Endothelial cell of umbilical vein (primary cell): ENCODE measurements around the gene RECQL5. TPM values are rescaled to one million over a fixed set of nuclear protein-coding genes. Genes with fewer than 3 reads are reported as not detected.

Experiments
- BruUV-seq: library from RNA; stranded (reverse); fragments of 400-500 nt; replicated peaks from 2 replicates; lab custom pipeline; 2021; lab: Mats Ljungman, UMichigan
- CTCF ChIA-PET: fragments of 300-600, 350-600 bp; sonication (Branson Sonifier 250); formaldehyde crosslinking; loops from one replicate; lab custom pipeline; 2021; ENCODE audit warnings: antibody characterized with exemption, inconsistent platforms; lab: Charles Lee
- POLR2A ChIA-PET: fragments of 300-600, 350-600 bp; sonication (Branson Sonifier 250); formaldehyde crosslinking; loops from one replicate; lab custom pipeline; 2021; ENCODE audit warnings: antibody characterized with exemption, inconsistent platforms; lab: Charles Lee
- DNase-seq: peaks from one replicate; pipeline ENCODE4 v3.0.0-alpha.2; 2011; ENCODE audit warnings: low read depth, low spot score
- FAIRE-seq: peaks from 2 replicates; lab custom pipeline; 2011; peaks lifted over from hg19 to GRCh38; lab: Jason Lieb, UNC
- H2AFZ ChIP-seq: 2 replicates; pipeline ENCODE4 v1.6.0; 2012; ENCODE audit warnings: low read depth, low read length, control low read depth, inconsistent platforms
- H3K27ac ChIP-seq: 2 replicates; pipeline ENCODE4 v1.5.1; 2011; ENCODE audit warnings: low read depth, mild to moderate bottlenecking, control low read depth, low read length, moderate library complexity; ENCODE audit not compliant: insufficient read depth
- H3K27me3 ChIP-seq, 2 experiments: 2 replicates each; pipeline versions ENCODE4 v1.6.0 to v1.6.1; 2011; ENCODE audit warnings: low read length in 2 of 2, mixed read lengths in 1 of 2; ENCODE audit not compliant: control insufficient read depth in 2 of 2, insufficient read depth in 2 of 2
- H3K36me3 ChIP-seq, 2 experiments: 2 replicates in 1 of 2; 3 replicates in 1 of 2; pipeline ENCODE4 v1.5.1; 2011; ENCODE audit warnings: low read length in 2 of 2, mild to moderate bottlenecking in 1 of 2, moderate library complexity in 1 of 2; ENCODE audit not compliant: control insufficient read depth in 2 of 2, insufficient read depth in 2 of 2; ENCODE audit errors: extremely low read depth in 1 of 2
- H3K4me1 ChIP-seq: 3 replicates; pipeline ENCODE4 v1.5.1; 2011; ENCODE audit warnings: mild to moderate bottlenecking, low read length; ENCODE audit not compliant: control insufficient read depth, insufficient read depth; ENCODE audit errors: extremely low read depth
- H3K4me2 ChIP-seq: 2 replicates; pipeline ENCODE4 v1.6.1; 2011; ENCODE audit warnings: low read length, control low read depth, mixed read lengths; ENCODE audit not compliant: insufficient read depth
- H3K4me3 ChIP-seq, 3 experiments: fragments of 200-600 bp in 1 of 3; sonication (generic), shearing (Covaris generic) in 1 of 3; replicated peaks in 1 of 3; 2 replicates each; pipeline ENCODE4 v1.5.1; 2011 to 2016; ENCODE audit warnings: control low read depth in 3 of 3, low read length in 3 of 3, mild to moderate bottlenecking in 2 of 3, inconsistent platforms in 1 of 3, low read depth in 1 of 3, moderate library complexity in 1 of 3; ENCODE audit not compliant: insufficient read depth in 1 of 3
- H3K79me2 ChIP-seq: 2 replicates; pipeline ENCODE4 v1.6.0; 2012; ENCODE audit warnings: low read length, inconsistent platforms; ENCODE audit not compliant: control insufficient read depth, insufficient read depth
- H3K9ac ChIP-seq: replicated peaks from 2 replicates; pipeline ENCODE3; 2011; ENCODE audit warnings: low read length, control low read depth; ENCODE audit not compliant: insufficient read depth; ENCODE audit errors: extremely low read depth
- H3K9me1 ChIP-seq: replicated peaks from 3 replicates; pipeline ENCODE4 v1.6.0; 2011; ENCODE audit warnings: mild to moderate bottlenecking, low read length; ENCODE audit not compliant: control insufficient read depth, insufficient read depth; ENCODE audit errors: extremely low read depth
- H3K9me3 ChIP-seq: replicated peaks from 2 replicates; pipeline ENCODE4 v1.5.1; 2012; ENCODE audit warnings: low read length, inconsistent platforms; ENCODE audit not compliant: control insufficient read depth, insufficient read depth
- H4K20me1 ChIP-seq: replicated peaks from 2 replicates; pipeline ENCODE3; 2011; ENCODE audit warnings: mild to moderate bottlenecking, low read length; ENCODE audit not compliant: control insufficient read depth, insufficient read depth; ENCODE audit errors: extremely low read depth
- EZH2 ChIP-seq: IDR thresholded peaks from 2 replicates; pipeline ENCODE4 v1.6.1; 2012; ENCODE audit warnings: borderline replicate concordance, low read depth, mild to moderate bottlenecking, moderate library complexity, low read length, inconsistent platforms; ENCODE audit not compliant: severe bottlenecking
- FOS ChIP-seq: IDR thresholded peaks from 2 replicates; pipeline ENCODE4 v1.6.1; 2011; ENCODE audit warnings: mild to moderate bottlenecking, low read length, moderate library complexity, borderline replicate concordance; ENCODE audit not compliant: insufficient read depth
- GATA2 ChIP-seq: IDR thresholded peaks from 2 replicates; pipeline ENCODE4 v1.7.0; 2011; ENCODE audit warnings: low read depth, mild to moderate bottlenecking, moderate library complexity, mixed read lengths, low read length; ENCODE audit not compliant: insufficient read length, insufficient read depth
- JUN ChIP-seq: IDR thresholded peaks from 2 replicates; pipeline ENCODE4 v1.6.1; 2011; ENCODE audit warnings: borderline replicate concordance, low read depth; ENCODE audit not compliant: insufficient read length, insufficient read depth
- MYC ChIP-seq: IDR thresholded peaks from one replicate; pipeline ENCODE4 v1.6.1; 2011; ENCODE audit warnings: mild to moderate bottlenecking, low read depth, low read length
- POLR2A ChIP-seq: IDR thresholded peaks from 2 replicates; pipeline ENCODE4 v1.6.1; 2012; ENCODE audit warnings: low read depth, mild to moderate bottlenecking, control low read depth, low read length
- POLR2AphosphoS5 ChIP-seq: IDR thresholded peaks from 2 replicates; pipeline ENCODE4 v1.6.1; 2012; ENCODE audit warnings: low read depth, mild to moderate bottlenecking, control low read depth, low read length, moderate library complexity; ENCODE audit not compliant: insufficient read depth
- dilution Hi-C: fragments of 300-500 bp; cut with MboI; formaldehyde crosslinking; loops from one replicate; pipeline ENCODE4 v1.15.0; 2019; ENCODE audit warnings: low sequenced_read_pairs; ENCODE audit not compliant: extremely low pct_ligation_motif_present
- intact Hi-C: fragments of 100-400 bp; cut with micrococcal nuclease; formaldehyde crosslinking; loops from one replicate; pipeline ENCODE4 v1.10.0; 2022
- polyA plus RNA-seq, 4 experiments: library from polyadenylated mRNA; depleted of rRNA in 3 of 4; stranded (reverse) in 3 of 4; unstranded in 1 of 4; fragments of >200 nt; gene quantifications; 2 replicates each; pipeline versions ENCODE4 v1.2.1 to v1.2.3, GENCODE V29; 2011 to 2012; ENCODE audit warnings: missing spikeins in 1 of 4
- total RNA-seq: library from RNA; stranded (reverse); gene quantifications from 2 replicates; pipeline ENCODE4 v1.2.3, GENCODE V29; 2021
- TF ChIP-seq, protein P1 (sequence below), 2 donors: IDR thresholded peaks; 1 replicate in 1 of 2; 2 replicates in 1 of 2; pipeline ENCODE4 v1.5.1; 2011; ENCODE audit warnings: low read length in 2 of 2, mild to moderate bottlenecking in 2 of 2, moderate library complexity in 2 of 2, control low read depth in 1 of 2, inconsistent platforms in 1 of 2, low read depth in 1 of 2; ENCODE audit not compliant: insufficient read depth in 1 of 2; ENCODE audit errors: extremely low read depth in 1 of 2
- TF ChIP-seq, protein P2 (sequence below): IDR thresholded peaks from 2 replicates; pipeline ENCODE4 v1.6.1; 2011; ENCODE audit not compliant: insufficient read depth, insufficient read length

The RECQL5 gene
- total and polyA plus RNA-seq, 2 donors (not counting 3 experiments of a cell fraction or from before 2014, with no cell fraction given) = 21.3 to 30.7 TPM

- H3K27me3 ChIP-seq = no peaks in the 10 kb centered on the region
- H3K4me3 ChIP-seq = no peak overlapping the region
- no TSS peak for BruUV-seq
- H3K4me1 ChIP-seq = no peaks in the 10 kb centered on the region
- no peaks in the 10 kb centered on the region for H3K9me1 ChIP-seq
- H3K36me3 ChIP-seq = no peaks in the 10 kb centered on the region
- no peak overlapping the region for H3K27ac ChIP-seq
- no peaks in the 10 kb centered on the region for H3K9me3 ChIP-seq
- intact Hi-C loops (no loop called here), dilution Hi-C loops (no loop called here)
- ChIA-PET POLR2A (no interaction called here), CTCF (interaction anchor here (1.3 to 9.8 kb wide), 7 partner anchors 8 to 136 kb away, joined by 3 to 65 read pairs (median 9); partner anchors contain the start of gene SMIM5)
- H2AFZ ChIP-seq = no peak overlapping the region
- no peak overlapping the region for H3K4me2 ChIP-seq
- DNase-seq (no peak), FAIRE-seq (no peak)
- H4K20me1 ChIP-seq = no peaks in the 10 kb centered on the region
- TF ChIP-seq POLR2A (no peak), JUN (no peak), FOS (no peak), MYC (no peak), POLR2AphosphoS5 (no peak), EZH2 (no peak), GATA2 (no peak)
- TF ChIP-seq, protein P1, sequence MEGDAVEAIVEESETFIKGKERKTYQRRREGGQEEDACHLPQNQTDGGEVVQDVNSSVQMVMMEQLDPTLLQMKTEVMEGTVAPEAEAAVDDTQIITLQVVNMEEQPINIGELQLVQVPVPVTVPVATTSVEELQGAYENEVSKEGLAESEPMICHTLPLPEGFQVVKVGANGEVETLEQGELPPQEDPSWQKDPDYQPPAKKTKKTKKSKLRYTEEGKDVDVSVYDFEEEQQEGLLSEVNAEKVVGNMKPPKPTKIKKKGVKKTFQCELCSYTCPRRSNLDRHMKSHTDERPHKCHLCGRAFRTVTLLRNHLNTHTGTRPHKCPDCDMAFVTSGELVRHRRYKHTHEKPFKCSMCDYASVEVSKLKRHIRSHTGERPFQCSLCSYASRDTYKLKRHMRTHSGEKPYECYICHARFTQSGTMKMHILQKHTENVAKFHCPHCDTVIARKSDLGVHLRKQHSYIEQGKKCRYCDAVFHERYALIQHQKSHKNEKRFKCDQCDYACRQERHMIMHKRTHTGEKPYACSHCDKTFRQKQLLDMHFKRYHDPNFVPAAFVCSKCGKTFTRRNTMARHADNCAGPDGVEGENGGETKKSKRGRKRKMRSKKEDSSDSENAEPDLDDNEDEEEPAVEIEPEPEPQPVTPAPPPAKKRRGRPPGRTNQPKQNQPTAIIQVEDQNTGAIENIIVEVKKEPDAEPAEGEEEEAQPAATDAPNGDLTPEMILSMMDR (IDR thresholded peaks at IDR 0.05; ENCODE audit: extremely low read depth in 1 of 2, insufficient read depth in 1 of 2, low read depth in 1 of 2, low read length in 2 of 2) = no peak
- TF ChIP-seq, protein P2, sequence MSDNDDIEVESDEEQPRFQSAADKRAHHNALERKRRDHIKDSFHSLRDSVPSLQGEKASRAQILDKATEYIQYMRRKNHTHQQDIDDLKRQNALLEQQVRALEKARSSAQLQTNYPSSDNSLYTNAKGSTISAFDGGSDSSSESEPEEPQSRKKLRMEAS = no peak
- H3K79me2 ChIP-seq = no peaks in the 10 kb centered on the region
- H3K9ac ChIP-seq = no peak overlapping the region
Measured at GRCh38 chr17:75617218-75617617, 49.7 kb downstream of the RECQL5 start.
